NCI-H345 treated with DMSO at 0.1 percent for 48 hours (cell line): ENCODE data around the gene LHFPL6.

Experiments
- DNase-seq: peaks from one replicate; lab custom pipeline; 2025; ENCODE audit not compliant: unreplicated experiment; lab: John Stamatoyannopoulos, UW

LHFPL6 gene

GRCh38 chr13:39481491-39481890, 121.5 kb downstream of the LHFPL6 start:
- DNase-seq, result no peak

DNA sequence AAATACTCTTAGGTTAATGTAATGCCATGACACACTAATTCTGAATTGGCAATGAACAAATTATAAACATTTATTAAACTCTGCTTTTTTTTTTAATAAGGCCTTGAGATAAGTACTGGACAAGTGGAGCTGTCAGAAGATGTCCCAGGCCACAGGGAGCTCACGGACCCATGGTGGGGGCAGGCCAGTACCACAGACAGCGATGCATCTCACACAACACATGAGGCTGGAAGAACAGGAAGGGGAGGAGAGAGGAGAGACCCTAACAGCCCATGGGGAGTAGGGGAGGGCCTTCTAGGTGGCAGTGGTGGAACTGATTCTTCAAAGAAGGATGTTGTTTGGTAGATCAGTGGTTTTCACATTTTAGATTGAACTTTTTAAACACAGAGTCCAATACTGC, 128.4 kb downstream of the LHFPL6 start:
- DNase-seq, result no peak

DNA sequence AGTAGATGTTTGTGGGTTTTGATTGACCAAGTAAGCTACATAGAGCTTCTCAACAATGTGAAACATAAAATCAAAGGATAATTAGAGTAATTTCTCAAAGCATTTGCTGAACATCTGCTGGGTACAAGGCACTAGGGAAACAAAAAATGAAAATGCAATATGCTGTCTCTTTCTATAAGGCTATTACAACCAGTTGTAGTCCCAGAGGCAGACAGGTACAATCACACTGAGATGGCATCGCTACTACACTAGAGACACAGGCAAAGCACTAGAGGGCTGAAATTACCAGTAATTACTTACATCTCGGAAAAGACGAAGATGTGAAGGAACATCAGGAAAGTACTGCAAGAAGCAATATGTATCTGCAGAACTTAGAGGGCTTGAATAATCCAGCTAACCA, 133.3 kb downstream of the LHFPL6 start:
- no peak for DNase-seq

DNA sequence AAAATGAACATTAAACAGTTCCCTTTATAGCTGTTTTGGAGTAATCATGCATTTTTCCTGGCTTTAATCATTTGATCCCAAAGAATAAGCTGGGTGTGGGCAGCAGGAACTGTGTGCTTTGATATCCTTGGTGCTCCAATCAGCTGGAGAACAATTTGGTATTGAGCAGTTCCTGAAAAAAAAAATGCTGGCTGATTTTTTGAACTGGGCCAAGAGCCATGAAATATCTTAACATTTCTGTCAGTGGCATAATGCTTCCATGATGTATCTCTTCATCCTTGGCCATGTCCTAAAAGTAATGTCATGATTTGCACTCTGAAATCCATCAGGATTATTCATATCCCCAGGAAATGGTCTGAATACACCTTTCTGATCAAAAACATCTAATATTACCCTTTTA, 134.7 kb downstream of the LHFPL6 start:
- no peak for DNase-seq

- DNase-seq, result no peak
Observed at GRCh38 chr13:39463611-39464010, 139.4 kb downstream of the LHFPL6 start.

DNA sequence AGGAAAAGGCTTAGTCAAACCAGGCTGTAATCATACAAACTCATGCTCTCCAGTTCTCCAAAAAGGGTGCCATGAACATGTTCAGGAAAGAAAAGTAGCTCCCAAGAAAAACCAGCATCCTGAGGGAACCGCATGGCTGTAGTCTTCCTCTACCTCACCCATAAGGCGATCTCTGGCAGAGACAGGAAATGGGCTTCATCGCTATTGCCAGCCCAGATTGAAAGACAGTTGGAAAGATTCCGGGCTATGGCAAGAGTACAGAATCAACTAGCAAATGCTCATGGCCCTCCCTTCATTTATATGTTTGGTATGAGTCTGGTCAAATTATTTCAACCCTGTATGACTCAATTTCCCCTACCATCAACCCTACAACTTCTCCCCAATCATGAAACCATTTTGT, 140.1 kb downstream of the LHFPL6 start:
- DNase-seq, result no peak

GRCh38 chr13:39462428-39462827, 140.6 kb downstream of the LHFPL6 start:
- DNase-seq, result no peak

DNA sequence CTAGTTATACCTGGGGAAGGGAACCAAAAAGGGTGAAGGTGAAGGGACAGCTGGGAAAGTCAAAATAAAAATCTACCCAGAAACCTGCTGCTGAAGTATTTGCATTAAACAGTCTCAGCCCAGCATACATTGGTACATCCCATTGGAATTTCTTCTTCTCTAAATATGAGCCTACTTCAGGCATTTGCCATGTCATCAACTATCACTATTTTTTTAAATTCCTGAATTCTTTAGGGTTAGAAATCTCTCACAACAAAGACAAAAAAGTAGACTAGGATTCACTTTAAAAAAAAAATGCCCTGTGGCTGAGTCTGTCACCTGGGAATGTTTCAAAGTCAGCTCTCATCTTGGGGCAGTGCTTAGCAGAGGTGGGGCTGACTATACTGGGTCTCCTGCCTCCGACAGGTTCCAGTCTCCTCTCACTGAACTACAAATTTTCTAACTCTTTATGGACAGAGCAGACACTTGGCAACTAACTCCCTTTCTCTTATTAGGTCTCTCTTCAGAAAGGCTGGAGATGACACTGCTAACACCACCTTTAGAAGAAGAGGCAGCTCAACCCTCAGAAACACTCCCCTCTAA, 141.2 kb downstream of the LHFPL6 start:
- no peak for DNase-seq

DNA sequence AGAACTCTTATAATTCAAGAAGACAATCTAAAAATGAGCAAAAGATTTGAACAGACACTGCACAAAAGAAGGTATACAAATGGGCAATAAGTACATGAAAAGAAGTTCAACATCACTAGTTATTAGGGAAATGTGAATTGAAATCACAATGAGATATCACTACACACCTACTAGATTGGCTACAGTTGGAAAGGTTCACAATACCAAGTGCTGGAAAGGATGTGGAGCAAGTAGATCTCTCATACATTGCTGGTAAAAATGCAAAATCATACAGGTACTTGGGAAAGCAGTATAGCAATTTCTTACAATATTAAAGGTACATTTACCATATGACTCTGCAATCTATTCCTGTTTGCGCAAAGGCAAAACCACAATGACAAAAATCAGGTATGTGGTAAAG, 145.7 kb downstream of the LHFPL6 start:
- no peak for DNase-seq

DNA sequence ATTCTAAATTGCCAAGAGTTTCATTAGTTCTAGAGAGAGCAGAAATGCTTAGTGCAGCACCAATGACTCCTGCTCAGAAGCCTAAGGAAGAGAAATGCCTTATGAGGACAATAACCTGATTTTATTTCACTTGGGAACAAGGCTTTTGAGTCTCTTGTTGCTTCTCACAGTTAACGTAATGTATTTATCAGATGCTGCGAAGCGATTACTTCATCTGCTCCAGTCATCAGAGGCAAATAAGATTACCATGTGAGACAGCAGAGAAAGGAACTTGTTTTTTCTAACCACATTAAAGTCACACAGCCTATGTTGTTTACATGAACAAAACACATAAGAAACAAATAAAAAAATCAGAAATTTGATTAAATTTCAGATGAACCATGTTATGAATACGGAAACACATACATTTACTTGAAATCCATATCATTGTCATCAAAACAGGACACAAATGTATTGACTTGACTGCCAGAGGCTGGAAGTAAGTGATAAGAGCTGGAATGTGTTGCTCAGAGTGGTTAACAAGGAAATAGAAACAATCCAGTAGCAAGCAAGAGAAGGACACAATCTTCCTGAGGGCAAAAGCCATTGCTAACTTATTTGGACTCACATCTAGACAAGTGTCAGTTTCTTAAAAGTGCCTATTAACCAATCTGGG, 147.3 kb downstream of the LHFPL6 start:
- DNase-seq, result no peak

- DNase-seq, result no peak
Observed at GRCh38 chr13:39452834-39453233, 150.2 kb downstream of the LHFPL6 start.

DNA sequence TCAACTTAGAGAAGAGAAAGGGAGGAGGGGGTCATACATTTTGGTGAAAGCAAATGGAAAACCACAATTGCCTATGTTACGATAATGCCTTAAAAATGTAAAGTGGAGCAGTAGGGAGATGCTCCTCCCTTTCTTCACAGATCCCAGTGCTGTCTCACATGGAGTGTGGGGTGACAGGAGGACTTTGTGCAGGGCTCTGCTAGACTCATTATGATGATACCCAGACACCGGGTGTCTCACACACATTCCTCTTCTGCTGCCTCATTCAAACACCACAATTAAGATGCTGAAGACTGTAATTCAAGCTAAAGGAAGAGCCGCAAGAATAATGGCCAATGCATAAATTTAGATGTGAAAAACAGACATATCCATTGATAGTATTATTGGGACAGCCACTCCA, 150.6 kb downstream of the LHFPL6 start:
- DNase-seq, result no peak

GRCh38 chr13:39451860-39452301, 151.1 kb downstream of the LHFPL6 start:
- peak; percentile 70 for DNase-seq

- DNase-seq, result peak; percentile 20
Observed at GRCh38 chr13:39451301-39451700, 151.7 kb downstream of the LHFPL6 start.

DNA sequence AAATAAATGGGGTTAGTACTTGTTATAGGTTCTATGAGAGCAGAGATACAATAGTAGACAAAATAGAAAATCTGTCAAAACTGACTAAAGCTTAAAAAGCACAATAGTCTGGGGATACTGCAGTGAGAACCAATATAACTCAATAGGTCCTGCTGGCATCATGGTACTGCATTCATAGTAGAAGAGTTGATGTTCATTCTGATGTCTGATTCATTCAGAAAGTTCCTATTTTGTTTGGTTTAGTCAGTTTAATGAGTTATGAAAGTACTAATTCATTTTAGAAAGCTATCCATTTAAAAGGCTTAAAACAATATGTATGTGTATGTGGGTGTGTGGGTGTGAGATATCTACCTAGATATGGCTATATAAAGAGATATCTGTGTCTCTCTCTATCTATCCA, 152.8 kb downstream of the LHFPL6 start:
- DNase-seq, result no peak

- DNase-seq, result no peak
Observed at GRCh38 chr13:39448834-39449233, 154.2 kb downstream of the LHFPL6 start.

DNA sequence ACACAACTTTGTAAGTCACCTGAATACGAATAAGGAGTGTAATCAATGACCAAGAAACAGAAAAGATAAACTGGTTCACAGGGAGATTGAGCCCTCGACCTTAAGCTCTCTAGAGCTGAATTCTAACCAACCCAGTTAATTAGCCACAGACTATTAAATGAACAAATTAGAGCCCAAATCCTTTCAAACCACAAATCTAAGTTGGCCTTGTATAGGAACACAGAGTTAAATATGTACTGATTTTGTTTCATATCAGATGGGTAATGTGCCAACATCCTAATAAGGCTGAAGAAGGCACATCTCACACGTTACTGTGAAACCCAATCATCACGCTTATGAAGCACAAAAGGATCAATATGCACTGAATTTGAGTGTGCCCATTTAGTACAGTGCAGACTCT, 156.1 kb downstream of the LHFPL6 start:
- DNase-seq, result no peak

- DNase-seq, result no peak
Observed at GRCh38 chr13:39444866-39445265, 158.1 kb downstream of the LHFPL6 start.

DNA sequence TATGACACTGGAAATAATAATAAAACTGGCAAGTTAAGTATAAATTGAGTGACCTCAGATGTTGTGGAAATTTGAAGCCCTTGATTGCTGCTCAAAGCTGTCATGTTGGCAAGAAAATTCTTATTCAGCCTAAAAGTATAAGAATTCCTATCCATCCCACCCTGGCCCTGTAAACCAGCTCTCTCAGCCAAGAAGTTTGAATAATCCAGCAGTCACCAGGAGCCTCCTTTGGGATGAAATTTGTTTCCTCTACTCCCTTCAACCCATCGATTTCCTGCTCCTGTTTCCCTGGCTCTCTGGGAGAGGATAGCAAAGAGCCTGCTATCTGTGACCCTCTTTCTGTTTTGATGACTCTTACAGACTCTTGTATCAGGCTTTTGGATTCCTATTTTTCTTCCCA, 169.3 kb downstream of the LHFPL6 start:
- DNase-seq, result no peak

DNA sequence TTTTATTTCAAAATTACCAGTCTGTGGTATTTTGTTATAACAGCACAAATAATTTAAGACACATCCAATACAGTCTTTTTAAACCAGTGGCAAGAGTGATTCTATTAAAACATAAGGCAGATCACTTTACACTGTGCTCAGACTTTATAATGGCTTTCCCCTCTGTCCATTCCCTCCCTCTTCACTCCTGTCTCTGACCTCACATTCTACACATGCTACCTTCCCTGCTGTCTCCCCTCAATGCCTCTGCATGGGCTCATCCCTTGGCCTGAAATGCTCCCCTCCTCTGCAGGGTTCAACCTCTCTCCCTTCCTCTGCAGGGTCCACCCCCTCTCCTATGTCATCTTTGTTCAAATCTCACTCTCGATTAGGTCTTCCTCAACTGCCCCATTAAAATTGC, 170.8 kb downstream of the LHFPL6 start:
- no peak for DNase-seq

DNA sequence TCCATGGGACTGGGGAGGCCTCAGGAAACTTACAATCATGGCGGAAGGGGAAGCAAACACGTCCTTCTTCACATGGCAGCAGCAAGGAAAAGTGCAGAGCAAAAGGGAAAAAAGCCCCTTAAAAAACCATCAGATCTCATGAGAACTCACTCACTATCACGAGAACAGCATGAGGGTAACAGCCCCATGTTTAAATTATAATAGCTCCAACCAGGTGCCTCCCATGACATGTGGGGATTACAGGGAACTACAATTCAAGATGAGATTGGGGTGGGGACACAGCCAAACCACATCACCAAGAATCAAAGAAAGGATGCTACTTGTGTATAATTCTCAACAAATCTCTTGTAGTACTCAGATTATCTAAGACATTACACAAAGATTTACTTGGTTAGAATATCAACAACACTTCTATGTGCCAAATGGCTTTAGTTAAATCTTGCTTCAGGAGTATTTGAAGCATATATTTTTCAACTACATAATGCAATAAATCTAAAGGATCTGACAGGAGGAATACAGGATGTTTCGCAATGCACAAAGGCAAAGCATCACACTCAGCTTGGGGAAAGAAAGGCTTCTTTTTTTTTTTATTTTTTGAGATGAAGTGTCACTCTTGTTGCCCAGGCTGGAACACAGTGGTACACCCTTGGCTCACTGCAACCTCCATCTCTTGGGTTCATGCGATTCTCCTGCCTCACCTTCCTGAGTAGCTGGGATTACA, 180.0 kb downstream of the LHFPL6 start:
- no peak for DNase-seq

DNA sequence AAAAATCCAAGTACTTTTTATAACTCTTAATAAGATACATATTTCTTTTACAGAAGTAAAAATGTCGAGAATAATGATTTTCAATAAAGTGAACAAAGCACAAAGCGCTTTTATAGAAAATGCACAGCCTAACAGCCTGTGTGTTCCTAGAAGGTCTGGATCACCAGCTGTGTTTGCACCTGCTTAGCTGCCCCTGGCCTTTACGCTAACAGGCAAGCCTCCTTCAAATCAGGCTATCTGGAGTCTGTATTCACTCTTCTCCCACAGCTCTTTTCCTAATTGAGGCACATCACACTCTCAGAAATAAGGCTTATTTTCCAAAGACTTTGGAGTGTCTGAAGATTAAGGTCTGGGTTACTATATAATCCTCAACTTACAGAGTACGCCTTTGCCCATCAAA, 183.1 kb downstream of the LHFPL6 start:
- DNase-seq, result peak; percentile 39
